Daoy (cell line): ENCODE measurements around the gene PITPNC1. TPM values are rescaled to one million over a fixed set of nuclear protein-coding genes. Genes with fewer than 3 reads are reported as not detected.
"Not testable (repeated sequence)": the region's sequence is repeated elsewhere in the genome, so short reads cannot be mapped to it uniquely, and the experiment has no call there.

Experiments used
- DNase-seq: peaks from one replicate; pipeline ENCODE4 v3.0.0-alpha.2; 2015; ENCODE audit warnings: low read depth
- total RNA-seq: library from RNA; depleted of rRNA; stranded (reverse); fragments of >200 nt; shearing (Covaris generic); gene quantifications from 2 replicates; pipeline ENCODE4 v1.2.3, GENCODE V29; 2014

Gene PITPNC1
- total RNA-seq, 1 experiment from 2014 or later, result 8.4 TPM

- no peak for DNase-seq
Observed at GRCh38 chr17:67459985-67460384, 82.9 kb downstream of the PITPNC1 start.

GRCh38 chr17:67461228-67461780 lies 84.2 kb downstream of the PITPNC1 start:
- DNase-seq, result no peak

GRCh38 chr17:67461876-67462275 lies 84.8 kb downstream of the PITPNC1 start:
- DNase-seq, result no peak

DNA sequence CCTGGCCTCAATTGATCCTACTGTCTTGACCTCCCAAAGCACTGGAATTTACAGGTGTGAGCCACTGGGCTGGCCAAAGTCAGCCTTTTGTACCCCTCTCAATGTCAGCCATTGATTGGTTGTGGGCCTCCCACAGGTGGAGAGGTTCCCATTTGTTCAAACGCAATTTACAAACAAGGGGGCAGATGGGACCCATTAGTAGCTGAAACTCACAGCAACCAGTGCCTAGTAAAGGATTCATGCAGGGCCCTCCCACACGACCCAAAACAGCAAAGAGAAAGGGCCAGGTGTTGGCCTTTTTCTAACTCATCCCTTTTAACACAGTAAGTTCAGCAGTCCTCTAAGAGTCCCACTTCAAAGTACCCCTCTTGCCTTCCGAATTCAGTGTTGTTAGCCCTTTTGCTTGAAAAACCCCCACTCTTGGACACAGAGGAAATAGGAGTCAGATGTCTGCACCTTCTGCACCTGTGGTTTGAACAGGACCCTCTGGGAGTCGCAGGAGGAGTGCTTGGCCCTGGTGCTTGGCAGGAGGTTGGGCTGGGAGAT lies 89.2 kb downstream of the PITPNC1 start:
- no peak for DNase-seq

GRCh38 chr17:67467500-67468455 lies 90.7 kb downstream of the PITPNC1 start:
- no peak for DNase-seq

DNA sequence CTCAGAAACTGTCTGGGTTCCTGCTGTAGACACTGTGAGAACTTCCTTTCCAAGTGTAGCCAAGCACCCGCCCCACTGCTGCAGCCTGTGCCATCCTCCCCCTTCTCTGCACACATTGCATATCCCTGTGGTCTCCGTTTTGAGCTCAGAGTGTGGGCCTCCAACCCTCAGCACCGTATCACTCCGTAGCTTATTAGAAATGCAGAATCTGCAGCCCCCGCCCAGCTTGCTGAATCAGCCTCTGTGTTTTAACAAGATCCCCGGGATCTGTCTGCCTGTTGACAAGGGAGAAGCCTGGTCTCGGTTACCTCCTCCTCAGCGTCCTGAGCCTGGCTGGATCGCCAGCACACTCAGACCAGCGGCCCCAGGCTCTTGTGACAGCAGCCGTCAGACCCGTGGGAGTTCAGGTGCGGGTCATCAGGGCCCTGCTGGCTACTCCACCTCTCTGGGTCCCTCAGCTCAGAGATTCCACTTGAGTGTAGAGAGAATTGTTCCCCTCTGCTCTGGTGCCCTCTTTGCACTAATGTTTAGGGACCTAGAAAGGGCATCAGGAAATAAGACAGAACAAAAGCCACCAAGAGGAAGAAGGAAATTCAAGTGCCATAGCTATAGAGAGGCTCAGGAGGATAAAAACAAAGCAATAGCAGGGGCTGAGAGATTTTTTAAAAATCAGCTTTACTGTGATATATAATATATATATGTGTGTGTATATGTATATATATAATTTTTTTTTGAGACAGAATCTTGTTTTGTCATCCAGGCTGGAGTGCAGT lies 92.3 kb downstream of the PITPNC1 start:
- DNase-seq, result no peak

DNA sequence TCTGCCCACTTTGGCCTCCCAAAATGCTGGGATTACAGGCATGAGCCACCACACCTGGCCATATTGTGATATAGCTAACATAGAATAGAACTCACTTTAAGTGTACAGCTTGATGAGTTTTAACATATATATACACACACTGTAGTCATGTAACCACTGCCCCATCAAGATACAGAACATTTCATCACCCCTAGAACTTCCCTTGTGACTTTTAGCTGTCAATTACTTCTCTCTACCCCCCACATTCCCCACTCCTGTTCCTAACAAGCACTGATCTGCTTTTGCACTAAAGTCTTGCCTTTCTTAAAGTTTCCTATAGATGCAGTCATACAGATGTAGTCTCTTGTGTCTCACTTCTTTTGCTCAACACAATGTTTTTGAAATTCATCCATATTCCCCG lies 93.1 kb downstream of the PITPNC1 start:
- DNase-seq, result no peak

GRCh38 chr17:67471118-67471517 lies 94.0 kb downstream of the PITPNC1 start:
- DNase-seq, result no peak

GRCh38 chr17:67472606-67473005 lies 95.5 kb downstream of the PITPNC1 start:
- not testable (repeated sequence) for DNase-seq

GRCh38 chr17:67474081-67474661 lies 97.1 kb downstream of the PITPNC1 start:
- peak; percentile 31 for DNase-seq

DNA sequence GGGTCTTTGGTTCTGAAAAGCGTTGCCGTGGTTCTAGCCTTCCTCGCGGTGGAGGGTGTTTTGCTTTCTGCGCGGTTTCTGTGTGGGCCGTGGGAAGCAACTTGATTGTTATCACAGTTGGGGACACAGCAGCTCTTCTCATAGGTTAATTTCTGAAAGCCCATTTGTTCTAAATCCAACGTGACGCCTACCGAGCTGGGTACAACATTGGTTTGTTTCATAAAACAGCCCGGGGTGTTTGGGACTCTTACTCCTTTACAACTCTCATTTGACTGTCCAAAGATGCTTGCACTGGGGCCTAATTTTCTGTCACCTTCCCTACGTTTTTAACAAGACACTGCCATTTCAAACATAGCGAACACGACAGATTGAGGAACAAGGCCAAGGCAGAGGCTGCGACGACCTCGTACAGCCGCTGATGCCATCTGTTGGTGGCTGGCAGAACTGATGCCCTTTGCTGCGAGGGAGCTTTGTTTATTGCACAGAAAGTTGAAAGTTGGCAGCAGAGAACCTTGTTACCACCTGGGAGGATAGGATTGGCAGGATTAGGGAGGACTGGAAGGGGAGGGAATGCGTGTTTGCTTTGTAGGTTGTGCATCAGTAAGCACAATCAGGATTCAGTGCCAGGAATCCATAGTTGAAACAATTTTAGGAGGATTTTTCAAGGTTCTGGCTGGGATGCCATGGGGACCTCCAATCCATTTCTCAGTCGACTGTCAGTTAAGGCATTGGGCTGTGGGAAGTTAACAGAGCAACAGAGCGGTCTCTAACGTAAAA lies 98.3 kb downstream of the PITPNC1 start:
- DNase-seq, result peak; percentile 81

DNA sequence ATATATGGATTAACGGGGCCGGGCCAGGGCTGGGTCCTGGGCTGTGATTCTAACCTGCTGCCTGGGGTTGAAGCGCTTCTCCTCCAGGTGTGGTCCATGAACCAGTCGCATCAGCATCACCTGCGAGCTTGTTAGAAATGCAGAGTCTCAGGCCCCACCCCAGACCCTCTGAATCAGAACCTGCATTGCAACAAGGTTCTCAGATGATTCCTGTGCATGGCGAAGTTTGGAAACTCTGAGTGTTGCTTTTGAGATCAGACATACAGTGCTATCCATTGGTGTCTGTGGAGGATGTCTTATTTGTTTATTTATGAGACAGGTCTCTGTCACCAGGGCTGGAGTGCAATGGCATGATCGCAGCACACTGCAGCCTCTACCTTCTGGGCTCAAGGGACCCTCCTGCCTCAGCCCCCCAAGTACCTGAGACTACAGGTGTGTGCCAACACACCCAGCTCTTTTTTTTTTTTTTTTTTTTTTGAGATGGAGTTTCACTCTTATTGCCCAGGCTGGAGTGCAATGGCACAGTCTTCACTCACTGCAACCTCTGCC lies 99.8 kb downstream of the PITPNC1 start:
- DNase-seq, result no peak

DNA sequence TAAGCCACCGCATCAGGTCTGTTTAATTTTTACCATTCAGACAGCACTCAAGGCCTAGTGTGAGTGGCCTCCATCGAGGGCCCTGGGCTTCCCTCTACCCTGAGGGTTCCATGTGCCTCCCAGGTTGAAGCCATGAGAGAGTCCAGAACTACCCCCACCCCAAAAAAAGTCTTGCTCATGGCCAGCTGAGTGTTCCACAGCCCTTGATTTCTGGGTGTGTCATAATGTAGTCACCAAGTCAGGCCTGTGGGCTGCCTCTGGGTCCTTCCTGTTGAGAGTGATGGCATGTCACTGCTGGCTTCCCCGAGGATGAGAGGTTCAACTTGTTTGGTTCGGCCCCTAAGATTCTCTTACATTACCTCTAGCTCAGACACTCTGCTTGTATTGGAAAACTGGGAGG lies 100.6 kb downstream of the PITPNC1 start:
- DNase-seq, result peak; percentile 71

DNA sequence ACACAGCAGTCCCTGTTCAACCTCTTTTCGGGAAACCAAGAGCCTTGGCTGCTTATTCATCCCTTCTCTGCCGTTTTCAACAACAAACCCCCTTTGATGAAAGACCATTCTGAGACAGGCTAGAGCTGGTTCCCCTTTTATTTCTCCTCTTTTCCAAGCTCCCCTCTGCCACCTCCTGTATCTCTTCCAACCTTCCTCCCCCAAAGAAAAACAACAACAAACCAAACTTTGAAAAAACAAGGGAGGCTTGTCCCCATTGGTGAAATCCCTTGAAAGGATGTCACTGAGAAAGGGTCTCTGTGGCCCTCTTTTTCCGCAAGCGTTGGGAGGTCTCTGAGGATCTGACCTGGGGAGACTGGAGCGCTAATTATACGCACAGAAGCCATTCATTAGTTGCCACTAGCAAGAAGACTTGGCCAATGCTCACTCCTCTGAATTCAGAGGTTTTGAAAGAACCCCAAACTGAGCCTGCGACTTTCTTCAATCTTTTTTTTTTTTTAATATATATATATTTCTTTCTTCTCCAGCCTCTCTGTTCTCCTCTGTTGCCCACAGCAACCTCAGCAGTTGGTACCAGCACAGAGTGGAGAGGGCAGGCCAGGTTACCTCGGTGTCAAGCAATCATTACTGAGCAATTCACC lies 101.4 kb downstream of the PITPNC1 start:
- no peak for DNase-seq

- DNase-seq, result no peak
Observed at GRCh38 chr17:67479148-67479547, 102.1 kb downstream of the PITPNC1 start.

DNA sequence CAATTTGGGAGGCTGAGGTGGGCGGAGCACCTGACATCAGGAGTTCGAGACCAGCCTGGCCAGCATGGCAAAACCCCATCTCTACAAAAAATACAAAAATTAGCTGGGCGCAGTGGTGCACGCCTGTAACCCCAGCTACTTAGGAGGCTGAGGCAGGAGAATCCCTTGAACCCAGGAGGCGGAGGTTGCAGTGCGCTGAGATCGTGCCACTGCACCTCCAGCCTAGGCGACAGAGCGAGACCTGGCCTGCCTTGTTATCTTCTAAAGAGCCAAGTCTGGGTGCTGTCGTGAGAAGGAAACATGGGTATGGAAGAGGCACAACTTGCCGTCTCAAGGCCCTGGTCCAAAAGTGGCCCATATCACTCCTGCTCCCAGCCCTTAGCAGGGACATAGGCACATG lies 103.9 kb downstream of the PITPNC1 start:
- DNase-seq, result not testable (repeated sequence)

- DNase-seq, result peak; percentile 24
Observed at GRCh38 chr17:67481808-67482207, 104.7 kb downstream of the PITPNC1 start.

DNA sequence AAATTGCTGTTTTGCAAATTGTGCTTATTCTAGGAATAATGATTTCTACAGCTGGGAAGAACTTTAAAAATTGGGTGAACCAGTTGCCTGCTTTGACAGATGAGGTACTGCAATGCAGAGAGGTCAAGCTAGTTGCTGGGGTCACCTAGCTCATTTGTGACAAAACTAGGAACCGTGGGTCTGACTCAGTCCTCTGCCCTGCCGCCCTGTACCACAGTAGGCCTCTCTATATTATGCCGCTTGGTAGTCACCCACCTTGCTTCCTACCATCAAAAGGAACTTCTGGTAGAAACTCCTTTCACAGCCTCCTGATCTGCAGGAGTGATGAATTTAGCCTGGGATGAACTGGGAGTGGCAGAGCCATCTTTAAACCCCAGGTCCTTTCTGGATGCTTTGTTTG lies 105.7 kb downstream of the PITPNC1 start:
- no peak for DNase-seq

DNA sequence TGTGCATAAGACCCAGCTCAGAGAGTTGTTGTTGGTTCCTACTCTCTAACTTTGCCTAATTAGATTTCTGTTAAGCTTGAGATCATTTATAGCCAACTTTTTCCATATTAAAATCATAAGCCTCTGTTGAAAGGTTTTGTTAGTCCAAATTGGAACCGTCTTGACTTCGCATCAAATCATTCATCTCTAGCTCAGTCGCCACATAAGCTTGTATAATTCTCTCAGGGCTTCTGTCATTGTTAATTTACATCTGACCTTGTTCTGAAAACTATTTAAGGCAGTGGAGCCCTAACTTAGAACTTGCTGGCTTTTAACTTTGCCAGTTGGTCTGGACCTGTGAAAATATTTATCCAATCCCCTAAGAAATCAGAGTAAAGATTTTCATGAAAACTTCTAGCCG lies 107.2 kb downstream of the PITPNC1 start:
- no peak for DNase-seq

DNA sequence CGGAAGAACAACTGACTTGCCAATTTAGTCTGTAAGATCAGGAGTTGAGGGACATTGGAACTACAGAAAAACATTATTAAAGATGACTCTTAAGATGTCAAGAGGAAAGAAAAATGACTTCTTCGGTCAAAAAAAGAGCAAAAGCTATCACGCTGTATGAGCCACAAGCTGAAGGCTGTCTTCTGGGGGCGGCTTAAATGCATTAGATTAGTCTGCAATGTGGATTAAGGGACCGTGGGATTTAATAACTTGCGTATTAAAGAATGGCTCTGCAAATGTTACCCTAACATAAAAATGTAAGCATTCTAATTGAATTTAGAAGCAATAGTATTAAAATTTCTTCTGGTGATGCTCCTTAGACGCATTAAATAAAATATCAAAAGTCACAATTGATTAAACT lies 108.6 kb downstream of the PITPNC1 start:
- DNase-seq, result no peak
